ENCODE results near the gene RFTN1.
A peak's percentile ranks its signal among the peaks of the same experiment; 100 is the strongest.

The RFTN1 gene

DNA sequence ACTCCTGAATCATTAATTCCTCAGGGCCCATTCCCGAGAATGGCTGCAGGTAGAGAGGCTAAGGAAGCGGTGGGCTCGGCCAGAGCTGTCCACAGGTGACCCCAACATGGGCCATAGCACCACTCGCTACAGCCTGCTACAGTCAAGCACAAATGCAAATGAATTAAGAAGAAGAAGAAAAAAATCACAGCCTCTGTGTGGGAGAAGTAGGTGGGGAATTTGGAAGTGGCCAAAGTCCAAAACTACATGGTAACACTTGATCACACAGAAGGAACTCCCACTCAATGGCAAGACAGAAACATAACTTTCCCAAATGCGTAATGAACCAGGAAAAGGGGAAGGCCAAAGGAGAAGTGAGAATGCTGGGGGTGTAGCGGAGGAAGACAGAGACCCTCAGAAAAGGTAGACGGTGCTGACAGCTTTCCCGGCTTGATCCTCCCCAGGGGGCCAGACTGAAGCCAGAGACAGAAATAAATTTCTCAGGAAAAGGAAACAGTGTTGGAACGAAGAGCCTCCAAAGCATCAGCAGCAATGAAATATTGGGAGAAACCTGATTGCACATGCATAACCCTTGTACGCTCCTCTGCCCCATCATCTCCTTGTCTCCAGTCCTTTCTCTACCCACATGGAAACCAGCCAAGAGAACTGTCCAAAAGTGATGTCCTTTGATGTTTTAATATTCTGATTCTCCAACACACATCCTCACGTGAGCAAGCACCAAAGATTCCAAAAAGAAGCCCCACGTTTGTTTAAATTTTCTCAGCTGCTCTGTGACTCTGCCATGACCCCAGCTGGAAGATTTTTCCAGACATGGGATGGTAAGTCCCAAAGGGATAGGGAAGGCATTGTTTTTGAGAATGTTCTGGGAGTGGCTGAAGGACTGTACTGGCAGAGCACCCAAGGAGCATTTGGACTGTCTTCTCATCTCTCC lies 140.9 kb downstream of the RFTN1 start:
- TF ChIP-seq CTCF (IDR thresholded peaks at IDR 0.05; ENCODE audit: low read depth, low read length): no peak
- peak; percentile 5 to 51 for DNase-seq (ENCODE audit: low read depth in 2 of 2)
- H3K4me3 ChIP-seq (replicated peaks in 1 of 2; ENCODE audit: low read depth in 2 of 2, low read length in 2 of 2): no peak overlapping the region

GRCh38 chr3:16370872-16371740 lies 142.4 kb downstream of the RFTN1 start:
- H3K4me3 ChIP-seq (replicated peaks in 1 of 2; ENCODE audit: low read depth in 2 of 2, low read length in 2 of 2): no peak overlapping the region
- peak in 1 of 2 donors; percentile 10 for DNase-seq (ENCODE audit: low read depth in 2 of 2)
- no peak for TF ChIP-seq CTCF (IDR thresholded peaks at IDR 0.05; ENCODE audit: low read depth, low read length)

- H3K4me3 ChIP-seq (replicated peaks in 1 of 2; ENCODE audit: low read depth in 2 of 2, low read length in 2 of 2): no peak overlapping the region
- no peak for DNase-seq (ENCODE audit: low read depth in 2 of 2)
- no peak for TF ChIP-seq CTCF (IDR thresholded peaks at IDR 0.05; ENCODE audit: low read depth, low read length)
Measured at GRCh38 chr3:16370503-16370871, 143.0 kb downstream of the RFTN1 start.

DNA sequence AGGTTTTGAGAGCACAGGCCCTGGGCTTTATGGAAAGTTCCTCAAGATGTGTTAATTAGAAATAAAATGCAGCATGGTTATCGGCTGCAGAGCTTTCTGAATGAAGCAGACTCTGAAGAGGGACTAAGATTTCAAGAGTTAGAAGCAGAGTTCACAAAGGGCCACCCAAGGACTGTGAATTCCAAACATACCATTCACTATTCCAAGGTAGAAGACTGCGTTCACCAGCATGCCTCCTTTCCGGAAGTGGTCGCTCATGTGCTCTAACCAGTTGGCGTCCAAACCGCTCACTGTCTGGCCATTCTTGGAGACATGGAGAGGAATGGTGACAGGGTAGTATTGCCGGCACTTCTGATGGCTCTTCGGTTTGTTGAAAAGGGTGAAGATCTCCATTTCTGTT lies 143.6 kb downstream of the RFTN1 start:
- no peak overlapping the region for H3K4me3 ChIP-seq (replicated peaks in 1 of 2; ENCODE audit: low read depth in 2 of 2, low read length in 2 of 2)
- no peak for TF ChIP-seq CTCF (IDR thresholded peaks at IDR 0.05; ENCODE audit: low read depth, low read length)
- DNase-seq (ENCODE audit: low read depth in 2 of 2): peak in 1 of 2 donors; percentile 18

DNA sequence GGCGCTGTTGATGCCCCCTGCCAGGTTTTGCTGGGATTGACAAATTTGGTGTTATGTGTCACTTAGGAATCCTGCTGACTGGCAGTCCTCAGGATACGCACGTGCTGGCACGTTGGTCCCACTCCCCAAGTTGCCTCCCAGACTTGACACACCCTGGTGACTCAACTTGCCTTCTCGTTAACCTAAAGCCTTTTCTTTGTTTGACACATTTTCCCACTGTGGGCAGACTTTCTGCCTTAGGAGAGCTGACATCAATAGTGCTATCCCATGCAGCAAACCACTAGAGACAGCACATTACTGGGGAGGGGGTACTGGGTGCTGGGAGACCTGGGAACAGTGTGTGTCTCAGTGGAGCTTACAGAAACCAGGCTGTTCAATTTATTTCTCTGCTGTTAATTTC lies 144.2 kb downstream of the RFTN1 start:
- TF ChIP-seq CTCF (IDR thresholded peaks at IDR 0.05; ENCODE audit: low read depth, low read length): no peak
- no peak overlapping the region for H3K4me3 ChIP-seq (replicated peaks in 1 of 2; ENCODE audit: low read depth in 2 of 2, low read length in 2 of 2)

GRCh38 chr3:16366581-16366980 lies 146.9 kb downstream of the RFTN1 start:
- no peak for TF ChIP-seq CTCF (IDR thresholded peaks at IDR 0.05; ENCODE audit: low read depth, low read length)
- no peak for DNase-seq (ENCODE audit: low read depth in 2 of 2)
- H3K4me3 ChIP-seq (replicated peaks in 1 of 2; ENCODE audit: low read depth in 2 of 2, low read length in 2 of 2): no peak overlapping the region

More for the DNA sequence above, 144.2 kb downstream of the RFTN1 start:
- DNase-seq (ENCODE audit: low read depth in 2 of 2): no peak
